B cell (primary cell): ENCODE results near the gene HEXIM1. TPM values are rescaled to one million over a fixed set of nuclear protein-coding genes. Genes with fewer than 3 reads are reported as not detected.

Experiments
- ATAC-seq: fragments of 200-7000 bp; cut with Tn5 transposase; one replicate; pipeline ENCODE4 v1.10.0; 2021; ENCODE audit warnings: low read depth, mild to moderate bottlenecking, moderate number of reproducible peaks, moderate library complexity
- CTCF ChIA-PET: fragments of 350-600 bp; sonication (Branson Sonifier 250); formaldehyde crosslinking; loops from one replicate; lab custom pipeline; 2021; ENCODE audit warnings: antibody characterized with exemption, inconsistent platforms; lab: Charles Lee
- POLR2A ChIA-PET: fragments of 350-600 bp; sonication (Branson Sonifier 250); formaldehyde crosslinking; loops from one replicate; lab custom pipeline; 2021; ENCODE audit warnings: antibody characterized with exemption; lab: Charles Lee
- DNase-seq: peaks from one replicate; pipeline ENCODE4 v3.0.0; 2013
- H2AFZ ChIP-seq: 2 replicates; pipeline ENCODE4 v1.6.1; 2012; ENCODE audit warnings: mild to moderate bottlenecking, low read depth, low read length; ENCODE audit not compliant: insufficient read depth, poor library complexity, severe bottlenecking
- H3K27ac ChIP-seq, 2 donors: 1 replicate in 1 of 2; 2 replicates in 1 of 2; pipeline ENCODE4 v1.5.1; 2012 to 2013; ENCODE audit warnings: low read length in 2 of 2, mild to moderate bottlenecking in 2 of 2, moderate library complexity in 1 of 2
- H3K27me3 ChIP-seq, 4 experiments: fragments of 200-600 bp in 1 of 4; sonication (generic) in 1 of 4; replicated peaks in 1 of 4; 1 replicate in 2 of 4; 2 replicates in 2 of 4; pipeline versions ENCODE4 v1.6.1 to v1.7.0; 2013 to 2016; ENCODE audit warnings: low read length in 3 of 4, mild to moderate bottlenecking in 2 of 4, mixed read lengths in 1 of 4, moderate library complexity in 1 of 4; ENCODE audit not compliant: insufficient read depth in 4 of 4, control insufficient read depth in 3 of 4; ENCODE audit errors: control extremely low read depth in 1 of 4
- H3K36me3 ChIP-seq, 2 experiments: replicated peaks in 1 of 2; 1 replicate in 1 of 2; 2 replicates in 1 of 2; pipeline versions ENCODE4 v1.6.1 to v1.7.1; 2013; ENCODE audit warnings: low read length in 1 of 2; ENCODE audit not compliant: insufficient read depth in 2 of 2, control insufficient read depth in 1 of 2; ENCODE audit errors: control extremely low read depth in 1 of 2, extremely low read depth in 1 of 2
- H3K4me1 ChIP-seq, 2 donors: fragments of 200-600 bp in 1 of 2; sonication (generic) in 1 of 2; 1 replicate in 1 of 2; 2 replicates in 1 of 2; pipeline versions ENCODE4 v1.5.1 to v1.6.1; 2013 to 2017; ENCODE audit warnings: low read length in 2 of 2; ENCODE audit not compliant: control insufficient read depth in 2 of 2, insufficient read depth in 2 of 2
- H3K4me2 ChIP-seq: replicated peaks from 2 replicates; pipeline ENCODE3; 2012; ENCODE audit warnings: mild to moderate bottlenecking, low read depth, low read length; ENCODE audit not compliant: poor library complexity, severe bottlenecking
- H3K4me3 ChIP-seq, 5 experiments: fragments of 200-600 bp in 1 of 5; sonication (generic) in 1 of 5; 1 replicate in 3 of 5; 2 replicates in 2 of 5; pipeline versions ENCODE4 v1.5.1 to v1.7.0; 2011 to 2016; ENCODE audit warnings: low read length in 4 of 5, mild to moderate bottlenecking in 4 of 5, low read depth in 2 of 5, control low read depth in 1 of 5, moderate library complexity in 1 of 5; ENCODE audit not compliant: insufficient read depth in 1 of 5; ENCODE audit errors: control extremely low read depth in 1 of 5, extremely low read depth in 1 of 5
- H3K79me2 ChIP-seq: fragments of 200-600 bp; sonication (generic); one replicate; pipeline ENCODE4 v1.6.0; 2016; ENCODE audit warnings: low read length; ENCODE audit not compliant: control insufficient read depth, insufficient read depth
- H3K9ac ChIP-seq: fragments of 200-600 bp; sonication (generic); 2 replicates; pipeline ENCODE4 v1.6.1; 2017; ENCODE audit warnings: mild to moderate bottlenecking, low read length, moderate library complexity
- H3K9me3 ChIP-seq, 3 donors: one replicate each; pipeline versions ENCODE4 v1.6.1 to v1.7.1; 2013; ENCODE audit warnings: low read length in 2 of 3; ENCODE audit not compliant: control insufficient read depth in 2 of 3, insufficient read depth in 1 of 3; ENCODE audit errors: control extremely low read depth in 1 of 3
- H4K20me1 ChIP-seq: 2 replicates; pipeline ENCODE4 v1.6.0; 2012; ENCODE audit warnings: mild to moderate bottlenecking, low read length; ENCODE audit not compliant: insufficient read depth, control insufficient read depth, poor library complexity, severe bottlenecking
- H3K27ac Mint-ChIP-seq: one replicate; pipeline ENCODE4 v1.8.0; 2021; ENCODE audit warnings: mixed read lengths
- H3K27me3 Mint-ChIP-seq: one replicate; pipeline ENCODE4 v1.8.0; 2021; ENCODE audit warnings: mixed read lengths
- H3K4me1 Mint-ChIP-seq: one replicate; pipeline ENCODE4 v1.8.0; 2021; ENCODE audit warnings: mixed read lengths
- H3K4me3 Mint-ChIP-seq: one replicate; pipeline ENCODE4 v1.8.0; 2021; ENCODE audit warnings: mixed read lengths
- H3K9me3 Mint-ChIP-seq: one replicate; pipeline ENCODE4 v1.8.0; 2022; ENCODE audit warnings: mixed read lengths; ENCODE audit not compliant: insufficient read depth
- CTCF ChIP-seq: fragments of 200-600 bp; IDR thresholded peaks from one replicate; pipeline ENCODE4 v1.8.0; 2022; ENCODE audit warnings: antibody characterized with exemption, mild to moderate bottlenecking
- EZH2 ChIP-seq: IDR thresholded peaks from 2 replicates; pipeline ENCODE4 v1.6.1; 2012; ENCODE audit warnings: borderline replicate concordance, low read depth, mild to moderate bottlenecking, moderate library complexity, low read length; ENCODE audit not compliant: insufficient read depth, poor library complexity, severe bottlenecking
- WGBS: methylation state at CpG from one replicate; pipeline ENCODE4 v1.1.5; 2013; ENCODE audit warnings: missing lambda C conversion rate; ENCODE audit not compliant: insufficient coverage; 5-methylcytosine and 5-hydroxymethylcytosine counted together
- intact Hi-C: fragments of 100-400 bp; cut with micrococcal nuclease; formaldehyde crosslinking; loops from one replicate; pipeline ENCODE4 v1.10.0; 2022
- polyA plus RNA-seq: library from polyadenylated mRNA; depleted of rRNA; stranded (reverse); fragments of >200 nt; gene quantifications from 2 replicates; pipeline ENCODE4 v1.2.3, GENCODE V29; 2012
- total RNA-seq, 2 donors: library from RNA; stranded (reverse); fragments of 120-200 nt in 1 of 2; gene quantifications; 1 replicate in 1 of 2; 2 replicates in 1 of 2; pipeline versions ENCODE4 v1.2.3 to v1.2.4, GENCODE V29; 2013 to 2022

HEXIM1 gene
- total and polyA plus RNA-seq, 2 donors (not counting 1 experiment from before 2014, with no cell fraction given) = 23.7 to 48.9 TPM

GRCh38 chr17:45143094-45143670 lies 5.1 kb upstream of the HEXIM1 start:
- peak overlapping the region; percentile 90 for H3K27ac Mint-ChIP-seq
- peak overlapping the region in 4 of 5 experiments; percentile 55 to 58 (median 57) for H3K4me3 ChIP-seq
- H3K4me3 Mint-ChIP-seq = peak overlapping the region; percentile 86
- intact Hi-C loops = no loop called here
- ChIA-PET CTCF (interaction anchor here (0.7 to 1.3 kb wide), 2 partner anchors 9 to 55 kb away, joined by 4 read pairs; no protein-coding TSS in a partner anchor), POLR2A (interaction anchor here (0.7 to 1.5 kb wide), 3 partner anchors 9 to 147 kb away, joined by 4 to 5 read pairs (median 4); no protein-coding TSS in a partner anchor)
- H3K4me1 ChIP-seq = peaks cover 23 to 42% of the 10 kb centered on the region in 2 donors
- no peak for TF ChIP-seq CTCF
- no peak for TF ChIP-seq EZH2
- H3K27ac ChIP-seq = peak overlapping the region; percentile 59 to 81
- peaks cover 37% of the 10 kb centered on the region for H3K4me1 Mint-ChIP-seq
- 82% methylated on average over 9 of the region's 13 CpGs for WGBS
- H3K4me2 ChIP-seq = peak overlapping the region; percentile 96
- no peaks in the 10 kb centered on the region for H4K20me1 ChIP-seq
- DNase-seq = no peak
- H2AFZ ChIP-seq = peak overlapping the region; percentile 81
- peaks cover 0 to 5% of the 10 kb centered on the region in 2 experiments for H3K36me3 ChIP-seq
- H3K9me3 Mint-ChIP-seq = no peaks in the 10 kb centered on the region
- H3K9ac ChIP-seq = peak overlapping the region; percentile 66
- peaks cover 6% of the 10 kb centered on the region for H3K79me2 ChIP-seq
- H3K27me3 Mint-ChIP-seq = no peaks in the 10 kb centered on the region
- H3K9me3 ChIP-seq = peaks cover 0 to 3% (median 0%) of the 10 kb centered on the region in 3 donors
- H3K27me3 ChIP-seq = no peaks in the 10 kb centered on the region
- no peak for ATAC-seq

- H3K9ac ChIP-seq = peak overlapping the region; percentile 66
- POLR2A ChIA-PET = interaction anchor here (0.7 to 1.5 kb wide), 6 partner anchors 8 to 77 kb away, joined by 3 to 5 read pairs (median 4); partner anchors contain the start of genes ACBD4, FMNL1 and HEXIM2
- H3K4me2 ChIP-seq = peak overlapping the region; percentile 96
- Mint-ChIP-seq H3K27me3 (no peaks in the 10 kb centered on the region), H3K9me3 (no peaks in the 10 kb centered on the region), H3K4me1 (peaks cover 37% of the 10 kb centered on the region), H3K27ac (peak overlapping the region; percentile 90), H3K4me3 (peak overlapping the region; percentile 86)
- H2AFZ ChIP-seq = peak overlapping the region; percentile 81
- peak overlapping the region; percentile 59 to 81 for H3K27ac ChIP-seq
- TF ChIP-seq CTCF (no peak), EZH2 (no peak)
- intact Hi-C loops = no loop called here
- peaks cover 0 to 4% of the 10 kb centered on the region in 2 experiments for H3K36me3 ChIP-seq
- H3K9me3 ChIP-seq = peaks cover 0 to 3% (median 0%) of the 10 kb centered on the region in 3 donors
- DNase-seq (peak; percentile 76), ATAC-seq (no peak)
- H3K79me2 ChIP-seq = peaks cover 10% of the 10 kb centered on the region
- peak overlapping the region; percentile 8 to 58 (median 57) for H3K4me3 ChIP-seq
- no peaks in the 10 kb centered on the region for H3K27me3 ChIP-seq
- 0% methylated on average over 4 of the region's 21 CpGs for WGBS
- peaks cover 23 to 45% of the 10 kb centered on the region in 2 donors for H3K4me1 ChIP-seq
- no peaks in the 10 kb centered on the region for H4K20me1 ChIP-seq
- CTCF ChIA-PET = interaction anchor here (1.0 to 3.2 kb wide), 3 partner anchors 8 to 54 kb away, joined by 3 to 36 read pairs (median 5); partner anchors contain the start of gene ACBD4
Measured at GRCh38 chr17:45143767-45144198, 4.5 kb upstream of the HEXIM1 start.
